K562 (cell line): ENCODE data around the gene ENPP6. TPM values are rescaled to one million over a fixed set of nuclear protein-coding genes. Genes with fewer than 3 reads are reported as not detected.

Experiments
- ATAC-seq: fragments of 200-7000 bp; cut with Tn5 transposase; 3 replicates; pipeline ENCODE4 v1.9.1; 2020; ENCODE audit warnings: moderate library complexity
- BruUV-seq: library from RNA; stranded (reverse); fragments of 400-500 nt; replicated peaks from 2 replicates; lab custom pipeline; 2021; lab: Mats Ljungman, UMichigan
- CTCF ChIA-PET: fragments of 300-600 bp; formaldehyde crosslinking; extraction: SDS; loops from one replicate; lab custom pipeline; 2021; ENCODE audit warnings: low intra/inter-chr PET ratio; lab: Yijun Ruan, JAX
- POLR2A ChIA-PET: fragments of 300-600, 350-650 bp; sonication (Branson Sonifier 250); formaldehyde crosslinking; extraction: SDS; loops from one replicate; lab custom pipeline; 2021; ENCODE audit warnings: antibody characterized with exemption, inconsistent platforms; lab: Yijun Ruan, JAX
- DNase-seq, 4 experiments: peaks; one replicate each; pipeline versions ENCODE4 v3.0.0 to v3.0.0-alpha.2; 2011 to 2018; ENCODE audit warnings: low spot score in 3 of 4, mixed read lengths in 3 of 4; ENCODE audit errors: extremely low read depth in 1 of 4
- FAIRE-seq: peaks from 2 replicates; lab custom pipeline; 2011; peaks lifted over from hg19 to GRCh38; lab: Jason Lieb, UNC
- H2AFZ ChIP-seq: 2 replicates; pipeline ENCODE4 v1.6.0; 2011; ENCODE audit warnings: low read depth, low read length, control low read depth, inconsistent platforms
- H3K27ac ChIP-seq: fragments of 200-600 bp; 3 replicates; pipeline ENCODE4 v1.8.0; 2011; ENCODE audit warnings: low read depth, mild to moderate bottlenecking, control low read depth, inconsistent platforms, low read length, moderate library complexity, mixed read lengths; ENCODE audit errors: extremely low read depth
- H3K27me3 ChIP-seq, 2 experiments: fragments of 300-600 bp in 1 of 2; 2 replicates in 1 of 2; 3 replicates in 1 of 2; pipeline versions ENCODE4 v1.6.0 to v1.8.0; 2011; ENCODE audit warnings: inconsistent platforms in 2 of 2, low read length in 2 of 2, mild to moderate bottlenecking in 1 of 2, mixed read lengths in 1 of 2, moderate library complexity in 1 of 2; ENCODE audit not compliant: control insufficient read depth in 2 of 2, insufficient read depth in 2 of 2
- H3K36me3 ChIP-seq: fragments of 300-600 bp; 3 replicates; pipeline ENCODE4 v1.8.0; 2011; ENCODE audit warnings: mild to moderate bottlenecking, low read length, inconsistent platforms; ENCODE audit not compliant: control insufficient read depth, insufficient read depth
- H3K4me1 ChIP-seq, 2 experiments: fragments of 200-600 bp in 1 of 2; replicated peaks in 1 of 2; 2 replicates in 1 of 2; 3 replicates in 1 of 2; pipeline versions ENCODE4 v1.5.1 to v1.8.0; 2011; ENCODE audit warnings: inconsistent platforms in 2 of 2, low read length in 2 of 2, mild to moderate bottlenecking in 1 of 2, mixed read lengths in 1 of 2, moderate library complexity in 1 of 2; ENCODE audit not compliant: control insufficient read depth in 2 of 2, insufficient read depth in 2 of 2
- H3K4me2 ChIP-seq: 2 replicates; pipeline ENCODE4 v1.6.1; 2011; ENCODE audit warnings: low read length, control low read depth, inconsistent platforms, mixed read lengths; ENCODE audit not compliant: insufficient read depth
- H3K4me3 ChIP-seq: fragments of 200-600 bp; sonication (generic), shearing (Covaris generic); 2 replicates; pipeline ENCODE4 v1.5.1; 2016; ENCODE audit warnings: control low read depth, inconsistent platforms
- H3K79me2 ChIP-seq: fragments of 200-600 bp; 3 replicates; pipeline ENCODE4 v1.8.0; 2011; ENCODE audit warnings: low read length, inconsistent platforms; ENCODE audit not compliant: control insufficient read depth, insufficient read depth
- H3K9ac ChIP-seq, 2 experiments: 2 replicates each; pipeline versions ENCODE4 v1.6.0 to v1.6.1; 2011; ENCODE audit warnings: low read depth in 2 of 2, low read length in 2 of 2, control low read depth in 1 of 2, inconsistent platforms in 1 of 2, mild to moderate bottlenecking in 1 of 2, mixed read lengths in 1 of 2; ENCODE audit not compliant: insufficient read depth in 1 of 2
- H3K9me1 ChIP-seq: one replicate; pipeline ENCODE4 v1.6.0; 2011; ENCODE audit warnings: inconsistent platforms, mild to moderate bottlenecking, low read length, moderate library complexity; ENCODE audit not compliant: control insufficient read depth, insufficient read depth
- H3K9me3 ChIP-seq: replicated peaks from 2 replicates; pipeline ENCODE4 v1.5.1; 2011; ENCODE audit warnings: low read depth, low read length, inconsistent platforms; ENCODE audit not compliant: control insufficient read depth, insufficient read depth
- H4K20me1 ChIP-seq: replicated peaks from 2 replicates; pipeline ENCODE4 v1.6.1; 2011; ENCODE audit warnings: low read length, inconsistent platforms, mixed read lengths; ENCODE audit not compliant: control insufficient read depth, insufficient read depth
- EHMT2 ChIP-seq: fragments of 450-650 bp; IDR thresholded peaks from 2 replicates; pipeline ENCODE4 v1.6.1; 2018; ENCODE audit warnings: antibody characterized with exemption
- ETV6 ChIP-seq, 3 experiments: fragments of 150-350 bp in 1 of 3; sonication (generic) in 1 of 3; formaldehyde crosslinking in 1 of 3; IDR thresholded peaks; 2 replicates each; pipeline versions ENCODE4 v1.6.1 to v1.8.0; 2014 to 2022; ENCODE audit warnings: borderline replicate concordance in 2 of 3, low read depth in 2 of 3, antibody characterized with exemption in 1 of 3, low read length in 1 of 3, mild to moderate bottlenecking in 1 of 3, missing genetic modification reagents in 1 of 3
- GABPB2 ChIP-seq: fragments of 250-450 bp; sonication (Bioruptor Pico); conservative IDR thresholded peaks from 2 replicates; pipeline ENCODE4 v1.5.1; 2021; ENCODE audit warnings: mild to moderate bottlenecking
- SREBF1 ChIP-seq: fragments of 150-350 bp; IDR thresholded peaks from 2 replicates; pipeline ENCODE4 v1.6.1; 2014; ENCODE audit warnings: antibody characterized with exemption, low read depth, low read length, borderline replicate concordance
- STAG1 ChIP-seq: sonication (generic); formaldehyde crosslinking; IDR thresholded peaks from 2 replicates; pipeline ENCODE4 v1.5.0; 2020; ENCODE audit warnings: missing genetic modification reagents, borderline replicate concordance
- STAT5A ChIP-seq: IDR thresholded peaks from 2 replicates; pipeline ENCODE4 v1.6.1; 2012; ENCODE audit warnings: low read length, inconsistent platforms, borderline replicate concordance
- ZKSCAN1 ChIP-seq: fragments of 150-350 bp; IDR thresholded peaks from 2 replicates; pipeline ENCODE4 v1.6.1; 2016; ENCODE audit warnings: low read depth, low read length
- WGBS: fragments of 100-300 bp; shearing (Covaris generic); methylation state at CpG from one replicate; pipeline ENCODE4 v1.1.6; 2016; ENCODE audit warnings: low coverage, mixed read lengths; ENCODE audit not compliant: insufficient coverage; ENCODE audit errors: missing lambda C conversion rate; 5-methylcytosine and 5-hydroxymethylcytosine counted together
- in situ Hi-C: fragments of 300-500 bp; cut with MboI; formaldehyde crosslinking; loops from 4 replicates; pipeline ENCODE4 v1.15.0; 2018; ENCODE audit warnings: inconsistent platforms, mixed read lengths
- intact Hi-C: fragments of 100-400 bp; cut with micrococcal nuclease; formaldehyde crosslinking; loops from 2 replicates; pipeline ENCODE4 v1.14.2; 2022
- polyA plus RNA-seq, 8 experiments: library from polyadenylated mRNA; depleted of rRNA in 4 of 8; stranded (reverse) in 5 of 8; unstranded in 3 of 8; fragments of >200 nt; fragmentation: Nextera tagmentation in 2 of 8; fragmentation: Illumina TruSeq in 1 of 8; extraction: Ambion mirVana in 2 of 8; extraction: Trizol in 1 of 8; gene quantifications; 2 replicates each; pipeline versions ENCODE4 v1.2.1 to v1.2.3, GENCODE V29; 2011 to 2014; ENCODE audit warnings: inconsistent platforms in 1 of 8, missing spikeins in 1 of 8
- total RNA-seq, 7 experiments: library from RNA; depleted of rRNA in 6 of 7; stranded (reverse); fragments of >200 nt in 6 of 7; fragmentation: Illumina TruSeq in 2 of 7; extraction: Trizol in 2 of 7; gene quantifications; 2 replicates each; pipeline versions ENCODE4 v1.2.1 to v1.2.3, GENCODE V29; 2011 to 2021; ENCODE audit warnings: low replicate concordance in 1 of 7
- TF ChIP-seq, protein P1 (sequence below): fragments of 450-650 bp; formaldehyde crosslinking; IDR thresholded peaks from 2 replicates; pipeline ENCODE4 v1.4.0; 2022; ENCODE audit warnings: mild to moderate bottlenecking, moderate library complexity
- TF ChIP-seq, protein P2 (sequence below), 2 experiments: fragments of 450-650 bp; IDR thresholded peaks; 2 replicates each; pipeline ENCODE4 v1.6.1; 2018; ENCODE audit warnings: mild to moderate bottlenecking in 2 of 2, low read depth in 1 of 2; ENCODE audit not compliant: partially characterized antibody in 2 of 2
- TF ChIP-seq, protein P3 (sequence below): fragments of 250-450 bp; sonication (Bioruptor Pico); IDR thresholded peaks from 2 replicates; pipeline ENCODE4 v1.6.1; 2021; ENCODE audit warnings: mild to moderate bottlenecking
- TF ChIP-seq, protein P4 (sequence below): sonication (generic); formaldehyde crosslinking; IDR thresholded peaks from 2 replicates; pipeline ENCODE4 v1.8.0; 2023; ENCODE audit warnings: mild to moderate bottlenecking, missing genetic modification reagents
- TF ChIP-seq, protein P5 (sequence below): fragments of 250-450 bp; sonication (Bioruptor Pico); IDR thresholded peaks from 2 replicates; pipeline ENCODE4 v1.8.0; 2021; ENCODE audit warnings: moderate library complexity, mild to moderate bottlenecking, inconsistent platforms

ENPP6 gene
- total and polyA plus RNA-seq, 9 of the 15 experiments (the other 6 are each of a cell fraction or from before 2014, with no cell fraction given) = 0.29 TPM; not detected in 8

DNA sequence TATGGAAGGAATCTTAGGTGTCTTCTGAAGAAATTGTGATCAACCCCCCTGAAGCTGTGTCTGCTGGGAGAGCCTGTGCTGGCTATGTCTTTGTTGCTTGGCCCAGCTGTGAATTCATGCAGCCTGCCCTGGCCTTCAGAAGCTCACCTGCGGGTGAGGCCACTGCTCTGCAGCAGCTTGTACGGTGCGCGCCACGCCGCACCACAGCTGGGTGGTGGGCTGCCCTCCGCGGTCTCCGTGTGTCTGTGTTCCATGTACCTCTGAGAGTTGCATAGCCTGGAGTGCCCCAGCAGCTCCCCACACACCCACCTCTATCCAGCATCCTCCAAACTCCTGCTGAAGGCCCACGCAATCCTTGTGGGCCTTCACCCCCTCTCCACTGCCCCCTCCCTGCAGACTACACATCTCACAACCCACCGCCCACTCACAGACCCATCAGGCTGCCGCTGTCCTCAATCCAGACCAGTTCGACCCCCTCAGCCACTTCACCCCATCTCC, 65.6 kb downstream of the ENPP6 start:
- Histone ChIP-seq H3K9me3 (no peaks in the 10 kb centered on the region), H3K4me2 (no peak overlapping the region), H3K27ac (no peak overlapping the region), H3K9me1 (no peaks in the 10 kb centered on the region), H3K36me3 (no peaks in the 10 kb centered on the region), H2AFZ (no peak overlapping the region), H4K20me1 (no peaks in the 10 kb centered on the region), H3K79me2 (no peaks in the 10 kb centered on the region), H3K27me3 (peaks cover 0 to 5% of the 10 kb centered on the region in 2 experiments; a peak in 3 of 5 replicates), H3K4me1 (no peaks in the 10 kb centered on the region; a peak in 1 of 5 replicates), H3K4me3 (no peak overlapping the region), H3K9ac (no peak overlapping the region)
- no TSS peak for BruUV-seq
- POLR2A ChIA-PET = no interaction called here
- no peak for DNase-seq
- intact Hi-C loops = no loop called here
- 10% methylated on average over 11 of the region's 13 CpGs for WGBS
- CTCF ChIA-PET = no interaction called here
- ATAC-seq = no peak
- in situ Hi-C loops = loop anchor here (25.0 kb wide), 1 partner anchor 690 kb away; no protein-coding TSS in a partner anchor
- no peak for FAIRE-seq
- TF ChIP-seq, protein P1, sequence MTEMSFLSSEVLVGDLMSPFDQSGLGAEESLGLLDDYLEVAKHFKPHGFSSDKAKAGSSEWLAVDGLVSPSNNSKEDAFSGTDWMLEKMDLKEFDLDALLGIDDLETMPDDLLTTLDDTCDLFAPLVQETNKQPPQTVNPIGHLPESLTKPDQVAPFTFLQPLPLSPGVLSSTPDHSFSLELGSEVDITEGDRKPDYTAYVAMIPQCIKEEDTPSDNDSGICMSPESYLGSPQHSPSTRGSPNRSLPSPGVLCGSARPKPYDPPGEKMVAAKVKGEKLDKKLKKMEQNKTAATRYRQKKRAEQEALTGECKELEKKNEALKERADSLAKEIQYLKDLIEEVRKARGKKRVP (CRISPR knock-in tag) = no peak
- TF ChIP-seq EHMT2 (no peak), ETV6 (IDR thresholded peaks at IDR 0.05; ENCODE audit: borderline replicate concordance in 1 of 2, low read depth in 2 of 2, low read length in 1 of 2) (no peak), ETV6 (CRISPR knock-in tag; IDR thresholded peaks at IDR 0.05; ENCODE audit: borderline replicate concordance) (no peak), ZKSCAN1 (no peak), GABPB2 (CRISPR knock-in tag) (no peak), SREBF1 (no peak), STAG1 (CRISPR knock-in tag) (no peak), STAT5A (no peak)
- TF ChIP-seq, protein P2, sequence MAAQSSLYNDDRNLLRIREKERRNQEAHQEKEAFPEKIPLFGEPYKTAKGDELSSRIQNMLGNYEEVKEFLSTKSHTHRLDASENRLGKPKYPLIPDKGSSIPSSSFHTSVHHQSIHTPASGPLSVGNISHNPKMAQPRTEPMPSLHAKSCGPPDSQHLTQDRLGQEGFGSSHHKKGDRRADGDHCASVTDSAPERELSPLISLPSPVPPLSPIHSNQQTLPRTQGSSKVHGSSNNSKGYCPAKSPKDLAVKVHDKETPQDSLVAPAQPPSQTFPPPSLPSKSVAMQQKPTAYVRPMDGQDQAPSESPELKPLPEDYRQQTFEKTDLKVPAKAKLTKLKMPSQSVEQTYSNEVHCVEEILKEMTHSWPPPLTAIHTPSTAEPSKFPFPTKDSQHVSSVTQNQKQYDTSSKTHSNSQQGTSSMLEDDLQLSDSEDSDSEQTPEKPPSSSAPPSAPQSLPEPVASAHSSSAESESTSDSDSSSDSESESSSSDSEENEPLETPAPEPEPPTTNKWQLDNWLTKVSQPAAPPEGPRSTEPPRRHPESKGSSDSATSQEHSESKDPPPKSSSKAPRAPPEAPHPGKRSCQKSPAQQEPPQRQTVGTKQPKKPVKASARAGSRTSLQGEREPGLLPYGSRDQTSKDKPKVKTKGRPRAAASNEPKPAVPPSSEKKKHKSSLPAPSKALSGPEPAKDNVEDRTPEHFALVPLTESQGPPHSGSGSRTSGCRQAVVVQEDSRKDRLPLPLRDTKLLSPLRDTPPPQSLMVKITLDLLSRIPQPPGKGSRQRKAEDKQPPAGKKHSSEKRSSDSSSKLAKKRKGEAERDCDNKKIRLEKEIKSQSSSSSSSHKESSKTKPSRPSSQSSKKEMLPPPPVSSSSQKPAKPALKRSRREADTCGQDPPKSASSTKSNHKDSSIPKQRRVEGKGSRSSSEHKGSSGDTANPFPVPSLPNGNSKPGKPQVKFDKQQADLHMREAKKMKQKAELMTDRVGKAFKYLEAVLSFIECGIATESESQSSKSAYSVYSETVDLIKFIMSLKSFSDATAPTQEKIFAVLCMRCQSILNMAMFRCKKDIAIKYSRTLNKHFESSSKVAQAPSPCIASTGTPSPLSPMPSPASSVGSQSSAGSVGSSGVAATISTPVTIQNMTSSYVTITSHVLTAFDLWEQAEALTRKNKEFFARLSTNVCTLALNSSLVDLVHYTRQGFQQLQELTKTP (IDR thresholded peaks at IDR 0.05; ENCODE audit: low read depth in 1 of 2, partially characterized antibody in 2 of 2) = no peak
- TF ChIP-seq, protein P3, sequence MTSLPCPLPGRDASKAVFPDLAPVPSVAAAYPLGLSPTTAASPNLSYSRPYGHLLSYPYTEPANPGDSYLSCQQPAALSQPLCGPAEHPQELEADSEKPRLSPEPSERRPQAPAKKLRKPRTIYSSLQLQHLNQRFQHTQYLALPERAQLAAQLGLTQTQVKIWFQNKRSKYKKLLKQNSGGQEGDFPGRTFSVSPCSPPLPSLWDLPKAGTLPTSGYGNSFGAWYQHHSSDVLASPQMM = no peak
- TF ChIP-seq, protein P4, sequence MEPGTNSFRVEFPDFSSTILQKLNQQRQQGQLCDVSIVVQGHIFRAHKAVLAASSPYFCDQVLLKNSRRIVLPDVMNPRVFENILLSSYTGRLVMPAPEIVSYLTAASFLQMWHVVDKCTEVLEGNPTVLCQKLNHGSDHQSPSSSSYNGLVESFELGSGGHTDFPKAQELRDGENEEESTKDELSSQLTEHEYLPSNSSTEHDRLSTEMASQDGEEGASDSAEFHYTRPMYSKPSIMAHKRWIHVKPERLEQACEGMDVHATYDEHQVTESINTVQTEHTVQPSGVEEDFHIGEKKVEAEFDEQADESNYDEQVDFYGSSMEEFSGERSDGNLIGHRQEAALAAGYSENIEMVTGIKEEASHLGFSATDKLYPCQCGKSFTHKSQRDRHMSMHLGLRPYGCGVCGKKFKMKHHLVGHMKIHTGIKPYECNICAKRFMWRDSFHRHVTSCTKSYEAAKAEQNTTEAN = no peak
- TF ChIP-seq, protein P5, sequence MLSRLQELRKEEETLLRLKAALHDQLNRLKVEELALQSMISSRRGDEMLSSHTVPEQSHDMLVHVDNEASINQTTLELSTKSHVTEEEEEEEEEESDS (CRISPR knock-in tag) = no peak
